NCI-H1436 (cell line): ENCODE data around the gene FLII.

Experiments used
- DNase-seq: peaks from one replicate; lab custom pipeline; 2025; lab: John Stamatoyannopoulos, UW

FLII gene

GRCh38 chr17:18245038-18245776 is 13.3 kb downstream of the FLII start:
- no peak for DNase-seq

GRCh38 chr17:18241229-18241871 is 17.2 kb downstream of the FLII start:
- no peak for DNase-seq

GRCh38 chr17:18240449-18240848 is 18.1 kb downstream of the FLII start:
- DNase-seq: no peak

GRCh38 chr17:18238299-18238698 is 20.2 kb downstream of the FLII start:
- DNase-seq: no peak

GRCh38 chr17:18237461-18237860 is 21.1 kb downstream of the FLII start:
- no peak for DNase-seq

- DNase-seq: no peak
These were observed 22.0 kb downstream of the FLII start for GRCh38 chr17:18236494-18236893.

- no peak for DNase-seq
These were observed 22.7 kb downstream of the FLII start for GRCh38 chr17:18235743-18236256.

GRCh38 chr17:18234853-18235380 is 23.6 kb downstream of the FLII start:
- DNase-seq: no peak

- no peak for DNase-seq
These were observed 24.6 kb downstream of the FLII start for GRCh38 chr17:18233803-18234518.

GRCh38 chr17:18231164-18231563 is 27.4 kb downstream of the FLII start:
- DNase-seq: no peak

GRCh38 chr17:18230288-18231141 is 28.0 kb downstream of the FLII start:
- DNase-seq: no peak

GRCh38 chr17:18229771-18230170 is 28.8 kb downstream of the FLII start:
- DNase-seq: no peak

GRCh38 chr17:18229254-18229653 is 29.3 kb downstream of the FLII start:
- DNase-seq: no peak

GRCh38 chr17:18228176-18228682 is 30.3 kb downstream of the FLII start:
- DNase-seq: no peak

- no peak for DNase-seq
These were observed 30.9 kb downstream of the FLII start for GRCh38 chr17:18227635-18228034.

- no peak for DNase-seq
These were observed 32.1 kb downstream of the FLII start for GRCh38 chr17:18226284-18226945.

- no peak for DNase-seq
These were observed 32.8 kb downstream of the FLII start for GRCh38 chr17:18225642-18226283.

- peak; percentile 98 for DNase-seq
These were observed 33.4 kb downstream of the FLII start, which contains the start of gene LLGL1 for GRCh38 chr17:18225121-18225641. Gene LLGL1 (plus strand): TSS chr17:18225635. CDS start chr17:18225683, 48 bp downstream.

GRCh38 chr17:18224387-18225120 is 34.0 kb downstream of the FLII start:
- DNase-seq: no peak
